GM18519 (cell line): ENCODE data around the gene TIMM10.
A peak's percentile ranks its signal among the peaks of the same experiment; 100 is the strongest.

Experiments
- ATAC-seq: cut with Tn5 transposase; IDR thresholded peaks from one replicate; pipeline ENCODE4 v1.9.1; 2021; ENCODE audit warnings: mild to moderate bottlenecking, moderate library complexity; ENCODE audit not compliant: unreplicated experiment, low FRiP score

The TIMM10 gene

GRCh38 chr11:57530596-57531507 lies at the start of gene TIMM10:
TIMM10 (minus strand) TSS chr11:57530754; CDS start chr11:57530189, 565 bp downstream.
- peak; percentile 99 for ATAC-seq

GRCh38 chr11:57574061-57574460 lies 43.5 kb upstream of the TIMM10 start:
- ATAC-seq, result no peak

- ATAC-seq, result no peak
These were observed 41.1 kb upstream of the TIMM10 start for GRCh38 chr11:57571606-57572005.

GRCh38 chr11:57568330-57568766 lies 37.8 kb upstream of the TIMM10 start:
- peak; percentile 47 for ATAC-seq

GRCh38 chr11:57567515-57568329 lies 37.2 kb upstream of the TIMM10 start, which contains the start of gene UBE2L6:
UBE2L6 (minus strand) TSS chr11:57567672; CDS start chr11:57567611, 61 bp downstream.
- ATAC-seq, result peak; percentile 29

GRCh38 chr11:57566905-57567514 lies 36.5 kb upstream of the TIMM10 start:
- ATAC-seq, result no peak

GRCh38 chr11:57566005-57566904 lies 35.7 kb upstream of the TIMM10 start:
- ATAC-seq, result peak; percentile 77

GRCh38 chr11:57562596-57562995 lies 32.0 kb upstream of the TIMM10 start:
- ATAC-seq, result no peak

GRCh38 chr11:57560146-57560545 lies 29.6 kb upstream of the TIMM10 start:
- ATAC-seq, result no peak

GRCh38 chr11:57556041-57556440 lies 25.5 kb upstream of the TIMM10 start:
- ATAC-seq, result no peak

- no peak for ATAC-seq
These were observed 24.8 kb upstream of the TIMM10 start for GRCh38 chr11:57555393-57555792.

GRCh38 chr11:57552479-57552878 lies 21.9 kb upstream of the TIMM10 start:
- ATAC-seq, result no peak

GRCh38 chr11:57551941-57552340 lies 21.4 kb upstream of the TIMM10 start:
- ATAC-seq, result no peak

- ATAC-seq, result no peak
These were observed 19.4 kb upstream of the TIMM10 start for GRCh38 chr11:57549983-57550382.

GRCh38 chr11:57547854-57548377 lies 17.4 kb upstream of the TIMM10 start:
- peak; percentile 77 for ATAC-seq

- peak; percentile 60 for ATAC-seq
These were observed 16.4 kb upstream of the TIMM10 start for GRCh38 chr11:57546869-57547475.

GRCh38 chr11:57546451-57546850 lies 15.9 kb upstream of the TIMM10 start:
- ATAC-seq, result no peak

GRCh38 chr11:57545883-57546282 lies 15.3 kb upstream of the TIMM10 start:
- no peak for ATAC-seq

- ATAC-seq, result no peak
These were observed 14.0 kb upstream of the TIMM10 start for GRCh38 chr11:57544566-57544965.
